CD4-positive, alpha-beta T cell treated with Interleukin-17A for 4 hours (primary cell): ENCODE data around the gene FAM76B.

Experiments
- DNase-seq: peaks from one replicate; pipeline ENCODE4 v3.0.0-alpha.2; 2020; ENCODE audit warnings: mixed read lengths

The FAM76B gene

DNA sequence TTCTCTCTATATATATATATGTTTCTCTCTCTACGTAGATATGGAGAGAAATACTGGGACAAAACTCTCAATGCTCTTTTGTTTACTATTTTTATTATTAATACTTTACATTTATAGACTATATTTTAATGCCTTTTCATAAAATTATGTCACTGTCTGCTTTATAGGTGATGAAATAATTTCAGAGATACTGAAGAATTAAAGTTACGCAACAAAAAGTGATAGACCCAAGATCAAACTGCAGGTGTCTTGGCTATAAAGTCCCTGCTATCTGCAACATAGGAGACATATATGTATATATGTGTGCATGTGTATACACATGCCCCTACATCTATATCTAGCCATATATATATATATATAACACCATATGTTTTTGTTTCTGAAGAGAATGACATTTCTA lies 60.8 kb downstream of the FAM76B start:
- DNase-seq, result no peak

DNA sequence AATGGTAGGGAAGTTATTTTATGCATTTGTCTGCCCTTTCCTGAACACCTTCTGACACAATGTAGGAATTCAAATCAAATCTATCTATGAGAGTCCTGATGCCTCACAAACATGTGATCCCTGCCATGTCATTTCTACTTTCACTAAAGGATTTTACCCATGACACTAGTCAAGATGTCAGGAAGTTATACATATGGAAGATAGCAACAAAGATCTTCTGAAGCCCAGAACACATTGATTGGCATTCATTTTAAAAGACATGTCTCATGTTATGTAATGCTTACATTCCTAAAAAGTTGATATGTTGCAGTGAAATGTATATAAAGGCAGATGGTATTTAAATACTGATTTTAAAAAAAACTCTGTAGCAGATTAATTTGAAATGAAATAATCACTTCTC lies 61.5 kb downstream of the FAM76B start:
- no peak for DNase-seq

DNA sequence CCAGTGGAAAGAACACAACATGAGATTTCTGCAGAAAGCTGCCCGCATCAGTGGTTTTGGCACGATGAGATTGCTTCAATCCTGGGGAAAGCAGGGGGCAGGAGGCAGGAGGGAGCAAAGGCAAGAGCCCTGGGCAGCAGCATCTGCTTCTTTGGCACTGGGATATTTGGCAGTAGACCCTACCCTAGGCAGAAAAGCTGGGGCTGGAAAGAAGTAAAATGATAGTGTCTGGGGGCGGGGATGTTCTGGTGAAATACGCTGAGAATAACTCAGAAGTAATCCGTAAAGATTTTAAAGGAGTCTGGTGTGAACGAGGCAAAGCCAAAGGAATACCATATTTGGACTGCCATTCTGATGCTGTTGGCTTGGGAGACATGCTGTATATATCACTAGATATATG lies 62.0 kb downstream of the FAM76B start:
- no peak for DNase-seq

DNA sequence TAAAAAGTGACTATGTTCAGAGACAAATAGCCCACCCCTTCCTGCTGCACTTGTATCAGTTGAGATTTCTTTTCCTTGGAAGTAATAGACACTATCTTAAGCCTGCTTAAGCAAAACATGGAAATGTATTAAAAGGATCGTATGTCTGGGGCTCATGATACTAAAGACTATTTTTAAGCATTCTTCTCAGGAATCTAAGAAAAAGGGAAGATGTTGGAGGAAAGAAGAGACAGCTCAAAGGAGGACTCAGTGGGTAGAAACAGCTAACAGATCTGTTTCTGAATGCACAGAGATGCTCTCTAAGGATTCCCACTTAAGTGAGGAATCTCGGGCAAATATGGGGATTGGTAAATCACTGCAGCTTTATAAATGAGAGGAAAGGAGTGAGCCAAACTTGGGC lies 62.5 kb downstream of the FAM76B start:
- no peak for DNase-seq

DNA sequence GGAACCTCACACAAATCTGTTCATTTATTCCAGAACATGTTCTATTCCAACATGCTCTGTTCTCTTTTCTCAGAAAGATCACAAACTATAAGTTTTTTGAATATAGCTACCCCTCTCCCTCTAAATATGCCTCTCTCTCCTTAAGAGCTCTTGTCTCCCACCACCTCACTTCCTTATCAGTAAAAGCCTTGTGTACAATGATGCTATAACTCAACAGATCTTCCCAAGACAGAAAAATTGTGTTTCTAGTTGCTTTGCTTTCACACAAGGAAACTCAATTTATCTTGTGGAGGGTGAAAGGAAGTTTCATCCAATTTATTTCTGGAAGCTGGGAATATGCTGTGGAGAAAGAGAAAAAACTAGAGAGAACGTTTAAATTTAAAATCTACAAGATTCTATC lies 64.4 kb downstream of the FAM76B start:
- DNase-seq, result no peak

DNA sequence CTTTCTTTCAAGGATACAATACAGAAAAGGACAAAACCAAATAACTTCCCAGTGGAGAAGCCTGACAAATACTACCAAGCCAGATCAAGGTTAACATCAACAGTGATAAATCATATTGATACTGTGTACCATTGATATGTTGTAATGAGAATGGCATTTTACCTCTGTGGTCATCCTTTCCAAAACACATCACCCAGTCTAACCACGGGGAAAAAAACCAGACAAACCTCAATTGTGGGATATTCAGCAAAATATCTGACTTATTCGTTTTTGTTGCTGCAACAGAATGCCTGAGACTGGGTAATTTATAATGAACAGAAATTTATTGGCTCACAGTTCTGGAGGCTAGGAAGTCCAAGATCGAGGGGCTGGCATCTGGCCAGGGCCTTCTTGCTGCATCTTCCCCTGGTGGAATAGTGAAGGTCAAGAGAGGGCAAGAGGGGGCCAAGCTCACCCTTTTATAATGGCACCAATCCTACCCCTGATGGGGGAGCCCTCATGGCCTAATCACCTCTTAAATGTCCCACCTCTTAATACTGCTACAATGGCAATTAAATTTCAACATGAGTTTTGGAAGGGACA lies 66.1 kb downstream of the FAM76B start:
- no peak for DNase-seq

DNA sequence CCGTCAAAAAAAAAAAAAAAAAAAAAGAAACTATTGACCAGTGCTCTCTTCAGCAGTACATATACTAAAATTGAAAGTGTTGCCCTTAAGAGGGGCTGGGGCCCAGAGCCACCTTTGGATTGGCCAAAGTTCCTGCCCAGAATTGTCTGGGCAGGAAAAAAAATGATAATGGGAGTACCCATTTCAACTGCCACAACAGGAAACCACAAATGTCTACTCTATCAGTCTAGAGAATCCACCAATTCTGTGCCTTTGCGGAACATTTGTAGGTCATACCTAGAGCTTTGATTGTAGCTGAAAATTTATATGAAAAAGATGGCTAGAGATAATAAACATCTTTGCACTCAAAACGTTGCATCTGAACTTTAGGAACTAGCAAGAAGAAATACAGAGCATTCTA lies 69.4 kb downstream of the FAM76B start:
- DNase-seq, result no peak
